Measurements from ENCODE around the gene ZNF497. TPM values are rescaled to one million over a fixed set of nuclear protein-coding genes. Genes with fewer than 3 reads are reported as not detected.
A peak's percentile ranks its signal among the peaks of the same experiment; 100 is the strongest.
"Not testable (repeated sequence)": the region's sequence is repeated elsewhere in the genome, so short reads cannot be mapped to it uniquely, and the experiment has no call there.

The ZNF497 gene
- total and polyA plus RNA-seq, 4 donors = 3.7 to 9.1 (median 5.9) TPM

DNA sequence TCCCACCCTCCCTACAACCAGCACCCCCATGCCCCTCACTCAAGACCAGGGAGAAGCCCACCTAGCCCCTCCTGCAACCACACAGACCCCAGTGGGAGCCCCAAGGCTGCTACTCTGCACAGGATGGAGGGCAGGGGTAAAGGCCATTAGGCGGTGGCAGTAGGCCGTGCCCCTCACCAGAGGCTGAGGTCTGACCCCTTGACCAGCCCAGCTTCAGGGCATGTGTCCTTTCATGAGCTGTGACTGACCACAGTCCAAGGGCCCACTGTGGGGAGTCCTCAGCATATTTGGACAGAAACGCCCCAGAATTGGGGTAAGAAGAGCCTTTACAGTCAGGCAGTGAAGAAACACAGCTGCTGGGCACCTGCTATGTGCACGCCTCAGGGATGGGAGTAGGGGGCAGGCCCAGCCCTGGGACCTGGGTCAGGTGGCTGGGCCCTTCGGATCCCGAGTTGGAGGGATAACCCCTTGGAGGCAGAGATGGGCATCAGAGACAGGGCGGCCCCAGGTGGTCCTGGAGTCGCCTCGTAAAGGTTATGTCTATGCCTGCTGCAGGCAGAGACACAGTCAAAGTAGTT lies 22.9 kb upstream of the ZNF497 start:
- Histone ChIP-seq H3K27ac (ENCODE audit: low read depth, low read length) (peak overlapping the region; percentile 99), H3K36me3 (ENCODE audit: control insufficient read depth, insufficient read depth, low read length) (peaks cover 19% of the 10 kb centered on the region), H3K4me3 (ENCODE audit: low read depth, low read length) (peak overlapping the region; percentile 88), H3K4me1 (ENCODE audit: control insufficient read depth, insufficient read depth, low read length) (peaks cover 38% of the 10 kb centered on the region), H3K27me3 (ENCODE audit: control insufficient read depth, insufficient read depth, low read length) (no peaks in the 10 kb centered on the region), H3K9me3 (ENCODE audit: control insufficient read depth, insufficient read depth, low read length) (no peaks in the 10 kb centered on the region)
- WGBS (ENCODE audit: insufficient coverage) = 85% methylated on average over 9 of the region's 9 CpGs
- no peak for DNase-seq (ENCODE audit: low read depth in 4 of 6, low spot score in 6 of 6)

DNA sequence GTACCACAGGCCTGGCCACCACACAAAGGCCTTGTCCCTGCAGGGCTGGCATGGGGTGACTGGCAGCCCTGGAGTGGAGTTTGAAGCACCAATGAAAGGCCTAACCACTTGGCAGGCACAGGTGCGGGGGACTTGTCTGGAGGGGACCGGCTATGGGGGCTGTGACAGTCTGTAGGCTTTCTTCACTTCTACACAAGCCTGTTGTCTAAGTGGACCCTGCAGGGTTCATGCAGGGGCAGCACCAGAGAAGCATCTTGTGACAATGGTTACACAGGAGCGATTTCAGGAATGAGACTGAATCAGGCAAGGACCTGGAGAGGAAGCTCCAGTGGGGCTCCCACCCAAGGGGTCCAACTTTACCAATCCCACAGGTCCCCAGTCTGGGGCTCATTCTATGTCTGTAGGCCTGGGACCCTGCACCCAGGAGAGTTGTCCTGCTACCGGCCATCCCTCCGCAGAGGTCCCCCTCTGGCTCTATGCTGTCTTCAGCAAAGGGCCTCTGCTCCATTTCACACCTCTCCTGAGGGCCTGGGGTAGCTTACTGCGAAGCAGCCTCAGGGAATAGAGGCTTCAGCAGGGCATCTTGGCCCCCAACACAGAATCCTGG lies 20.5 kb upstream of the ZNF497 start:
- no peaks in the 10 kb centered on the region for H3K27me3 ChIP-seq (ENCODE audit: control insufficient read depth, insufficient read depth, low read length)
- no peak for DNase-seq (ENCODE audit: low read depth in 4 of 6, low spot score in 6 of 6)
- no peaks in the 10 kb centered on the region for H3K9me3 ChIP-seq (ENCODE audit: control insufficient read depth, insufficient read depth, low read length)
- H3K36me3 ChIP-seq (ENCODE audit: control insufficient read depth, insufficient read depth, low read length) = peaks cover 6% of the 10 kb centered on the region
- 100% methylated on average over 4 of the region's 6 CpGs for WGBS (ENCODE audit: insufficient coverage)
- H3K4me3 ChIP-seq (ENCODE audit: low read depth, low read length) = no peak overlapping the region
- H3K4me1 ChIP-seq (ENCODE audit: control insufficient read depth, insufficient read depth, low read length) = peaks cover 51% of the 10 kb centered on the region
- H3K27ac ChIP-seq (ENCODE audit: low read depth, low read length) = no peak overlapping the region

DNA sequence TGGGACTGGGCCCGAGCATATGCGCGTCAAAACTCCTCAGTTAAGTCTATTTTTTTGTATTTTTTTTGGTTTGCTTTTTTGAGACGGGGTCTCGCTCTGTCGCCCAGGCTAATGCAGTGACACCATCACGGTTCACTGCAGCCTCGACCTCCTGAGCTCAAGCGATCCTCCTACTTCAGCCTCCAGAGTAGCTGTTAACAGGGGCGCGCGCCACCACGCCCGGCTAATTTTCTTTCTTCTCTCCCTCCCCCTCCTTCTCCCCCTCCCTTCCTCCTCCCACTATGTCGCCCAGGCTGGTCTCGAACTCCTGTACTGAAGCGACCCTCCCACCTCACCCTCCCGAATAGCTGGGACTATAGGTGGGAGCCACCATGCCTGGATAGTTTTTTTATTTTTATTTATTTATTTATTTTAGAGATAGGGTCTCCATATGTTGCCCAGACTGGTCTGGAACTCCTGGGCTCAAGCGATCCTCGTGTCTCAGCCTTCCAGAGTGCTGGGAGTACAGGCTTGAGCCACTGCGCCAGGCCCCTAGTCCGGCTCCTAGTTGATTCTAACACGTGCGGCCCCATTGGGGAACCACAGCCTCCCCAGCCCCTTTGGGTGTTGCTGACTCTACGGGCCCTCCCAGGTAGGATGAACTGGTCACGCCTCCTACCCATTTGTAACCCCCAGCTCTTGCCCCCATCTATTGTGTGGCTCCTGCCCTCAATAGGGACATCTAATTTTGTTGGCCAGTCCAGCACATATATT lies 19.1 kb upstream of the ZNF497 start:
- Histone ChIP-seq H3K27me3 (ENCODE audit: control insufficient read depth, insufficient read depth, low read length) (no peaks in the 10 kb centered on the region), H3K36me3 (ENCODE audit: control insufficient read depth, insufficient read depth, low read length) (peaks cover 4% of the 10 kb centered on the region), H3K27ac (ENCODE audit: low read depth, low read length) (peak overlapping the region; percentile 88), H3K4me1 (ENCODE audit: control insufficient read depth, insufficient read depth, low read length) (peaks cover 38% of the 10 kb centered on the region), H3K9me3 (ENCODE audit: control insufficient read depth, insufficient read depth, low read length) (no peaks in the 10 kb centered on the region), H3K4me3 (ENCODE audit: low read depth, low read length) (peak overlapping the region; percentile 64)
- 55% methylated on average over 16 of the region's 26 CpGs for WGBS (ENCODE audit: insufficient coverage)
- DNase-seq (ENCODE audit: low read depth in 4 of 6, low spot score in 6 of 6) = no peak

DNA sequence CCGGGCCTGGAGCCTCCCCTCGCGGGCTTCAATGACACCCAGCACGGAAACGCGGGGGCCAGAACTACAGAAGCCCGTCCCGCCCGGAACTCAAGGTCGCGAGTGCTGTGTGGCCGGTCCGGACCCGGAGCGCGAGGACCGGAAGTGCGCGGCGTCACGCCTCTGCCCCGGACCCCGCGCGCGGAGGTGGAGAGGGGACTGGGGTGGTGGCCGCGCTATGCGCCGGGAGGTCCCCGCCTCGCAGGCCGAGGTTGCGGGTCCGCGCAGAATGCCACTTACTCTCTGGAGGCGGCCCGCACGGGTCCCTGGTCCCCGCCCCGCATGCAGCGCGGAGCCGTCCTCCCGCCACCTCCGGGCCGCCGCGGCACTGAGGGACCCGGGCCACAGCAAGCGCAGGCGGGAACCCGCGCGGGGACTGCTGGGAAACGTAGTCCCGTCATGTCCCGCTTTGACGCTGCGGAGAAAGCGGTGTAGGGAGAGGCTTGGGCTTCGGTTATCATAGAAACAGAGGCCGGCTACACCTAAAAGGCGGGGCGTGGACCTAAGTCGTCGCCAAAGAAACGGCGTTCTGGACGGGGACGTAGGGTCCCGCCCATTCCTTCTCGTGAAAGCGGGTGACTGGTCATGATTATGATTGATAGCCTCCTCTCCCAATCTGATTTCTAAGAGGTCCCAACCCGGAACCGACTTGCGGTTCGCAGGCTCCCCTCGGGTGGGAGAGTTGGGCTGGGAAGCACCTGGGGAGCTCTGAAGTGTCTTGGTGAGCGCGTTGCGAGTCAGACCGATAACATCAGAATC lies 18.3 kb upstream of the ZNF497 start, which contains the start of gene ZNF837:
Gene ZNF837, minus strand, starts transcription at position 369 of the 798 bp plus-strand sequence. CDS start 11,698 bp downstream, outside the sequence.
- Histone ChIP-seq H3K27me3 (ENCODE audit: control insufficient read depth, insufficient read depth, low read length) (no peaks in the 10 kb centered on the region), H3K27ac (ENCODE audit: low read depth, low read length) (peak within 1 kb of the TSS; percentile 88), H3K36me3 (ENCODE audit: control insufficient read depth, insufficient read depth, low read length) (peaks cover 4% of the 10 kb centered on the region), H3K9me3 (ENCODE audit: control insufficient read depth, insufficient read depth, low read length) (no peaks in the 10 kb centered on the region), H3K4me1 (ENCODE audit: control insufficient read depth, insufficient read depth, low read length) (peaks cover 32% of the 10 kb centered on the region), H3K4me3 (ENCODE audit: low read depth, low read length) (peak within 1 kb of the TSS; percentile 64)
- under 1% methylated on average over 78 of the region's 83 CpGs for WGBS (ENCODE audit: insufficient coverage)
- DNase-seq (ENCODE audit: low read depth in 4 of 6, low spot score in 6 of 6) = peak; percentile 93 to 100 (median 98)

DNA sequence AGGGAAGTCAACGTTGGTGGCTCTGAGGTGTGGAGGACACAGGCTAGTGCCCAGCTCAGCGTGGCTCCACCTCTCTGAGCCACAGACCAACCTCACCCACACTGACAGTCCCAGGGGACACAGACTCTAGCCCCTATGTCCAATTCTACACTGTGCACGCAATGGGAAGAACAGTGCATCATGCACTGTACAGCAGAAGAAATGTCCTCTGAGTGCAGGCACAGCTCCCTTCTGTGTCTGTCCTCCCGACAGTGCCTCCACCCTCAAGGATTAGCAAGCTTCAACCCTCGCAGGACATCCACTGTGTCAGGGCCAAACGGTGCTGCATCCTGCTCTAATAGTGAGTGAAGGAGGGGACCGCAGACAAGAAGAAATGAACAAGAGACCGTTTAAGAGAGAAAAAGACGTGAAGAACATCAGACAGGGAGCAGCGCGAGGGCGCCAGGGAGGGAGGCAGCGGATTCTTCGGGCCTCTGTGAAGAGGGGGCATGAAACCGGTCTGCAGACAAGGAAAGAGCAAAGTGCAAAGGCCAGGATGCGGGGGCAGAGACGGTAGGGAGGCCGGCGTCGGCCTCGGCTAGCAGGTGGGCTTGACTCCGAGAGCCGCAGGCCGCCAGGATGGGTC lies 17.6 kb upstream of the ZNF497 start:
- no peak for DNase-seq (ENCODE audit: low read depth in 4 of 6, low spot score in 6 of 6)
- peak overlapping the region; percentile 88 for H3K27ac ChIP-seq (ENCODE audit: low read depth, low read length)
- peaks cover 4% of the 10 kb centered on the region for H3K36me3 ChIP-seq (ENCODE audit: control insufficient read depth, insufficient read depth, low read length)
- H3K4me1 ChIP-seq (ENCODE audit: control insufficient read depth, insufficient read depth, low read length) = peaks cover 25% of the 10 kb centered on the region
- peak overlapping the region; percentile 64 for H3K4me3 ChIP-seq (ENCODE audit: low read depth, low read length)
- 8% methylated on average over 24 of the region's 24 CpGs for WGBS (ENCODE audit: insufficient coverage)
- no peaks in the 10 kb centered on the region for H3K9me3 ChIP-seq (ENCODE audit: control insufficient read depth, insufficient read depth, low read length)
- no peaks in the 10 kb centered on the region for H3K27me3 ChIP-seq (ENCODE audit: control insufficient read depth, insufficient read depth, low read length)

DNA sequence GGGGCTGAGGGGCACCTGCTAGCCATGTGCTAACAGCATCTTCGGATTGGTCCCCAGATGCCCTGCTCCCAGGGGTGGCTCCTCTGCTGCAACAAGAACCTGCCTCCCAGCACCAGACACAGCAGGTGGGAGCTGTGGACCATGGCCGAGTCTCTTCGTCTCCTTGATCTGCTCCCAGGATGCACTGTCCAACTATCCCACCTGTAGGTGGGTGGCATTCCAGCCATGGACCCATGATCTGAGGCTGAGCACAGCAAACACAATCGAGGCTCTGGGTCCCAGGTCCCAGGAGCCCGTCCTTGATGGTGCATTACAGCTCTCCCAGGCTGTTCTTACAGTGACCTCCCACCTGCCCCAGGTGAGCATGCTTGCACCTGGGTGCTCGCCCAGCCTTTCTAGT lies 16.7 kb upstream of the ZNF497 start:
- Histone ChIP-seq H3K27ac (ENCODE audit: low read depth, low read length) (no peak overlapping the region), H3K36me3 (ENCODE audit: control insufficient read depth, insufficient read depth, low read length) (no peaks in the 10 kb centered on the region), H3K9me3 (ENCODE audit: control insufficient read depth, insufficient read depth, low read length) (no peaks in the 10 kb centered on the region), H3K4me1 (ENCODE audit: control insufficient read depth, insufficient read depth, low read length) (peaks cover 24% of the 10 kb centered on the region), H3K27me3 (ENCODE audit: control insufficient read depth, insufficient read depth, low read length) (no peaks in the 10 kb centered on the region), H3K4me3 (ENCODE audit: low read depth, low read length) (no peak overlapping the region)
- WGBS (ENCODE audit: insufficient coverage) = 83% methylated on average over 5 of the region's 6 CpGs
- DNase-seq (ENCODE audit: low read depth in 4 of 6, low spot score in 6 of 6) = no peak

DNA sequence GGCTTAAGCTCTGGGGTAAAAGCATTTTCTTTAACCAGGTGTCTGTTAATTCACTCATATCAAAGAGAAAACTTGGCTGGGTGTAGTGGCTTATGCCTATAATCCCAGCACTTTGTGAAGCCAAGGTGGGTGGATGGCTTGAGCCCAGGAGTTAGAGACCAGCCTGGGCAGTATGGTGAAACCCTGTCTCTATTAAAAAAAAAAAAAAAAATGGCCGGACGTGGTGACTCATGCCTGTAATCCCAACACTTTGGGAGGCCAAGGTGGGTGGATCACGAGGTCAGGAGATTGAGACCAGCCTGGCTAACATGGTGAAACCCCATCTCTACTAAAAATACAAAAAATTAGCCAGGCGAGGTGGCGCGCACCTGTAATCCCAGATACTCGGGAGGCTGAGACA lies 14.2 kb upstream of the ZNF497 start:
- H3K4me1 ChIP-seq (ENCODE audit: control insufficient read depth, insufficient read depth, low read length) = peaks cover 22% of the 10 kb centered on the region
- not testable (repeated sequence) for H3K36me3 ChIP-seq (ENCODE audit: control insufficient read depth, insufficient read depth, low read length); H3K9me3 ChIP-seq (ENCODE audit: control insufficient read depth, insufficient read depth, low read length); H3K27me3 ChIP-seq (ENCODE audit: control insufficient read depth, insufficient read depth, low read length); DNase-seq (ENCODE audit: low read depth in 4 of 6, low spot score in 6 of 6); H3K4me3 ChIP-seq (ENCODE audit: low read depth, low read length); H3K27ac ChIP-seq (ENCODE audit: low read depth, low read length)
- 92% methylated on average over 5 of the region's 7 CpGs for WGBS (ENCODE audit: insufficient coverage)

DNA sequence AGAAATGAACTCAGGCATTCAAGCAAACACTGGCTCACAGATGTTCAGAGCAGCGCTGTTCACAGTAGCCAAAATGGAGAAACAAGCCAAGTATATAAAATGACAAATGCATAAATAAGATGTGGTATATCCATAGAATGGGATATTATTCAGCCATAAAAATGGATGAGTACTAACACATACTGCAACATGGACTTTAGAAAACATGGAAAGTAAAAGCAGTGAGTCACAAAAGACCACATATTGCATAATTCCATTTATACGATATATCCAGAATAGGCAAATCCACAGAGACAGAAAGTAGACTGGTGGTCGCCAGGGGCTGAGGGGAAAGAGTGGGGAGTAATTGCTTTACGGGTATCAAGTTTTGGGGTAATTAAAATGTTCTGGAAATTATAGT lies 11.6 kb upstream of the ZNF497 start:
- no peak overlapping the region for H3K27ac ChIP-seq (ENCODE audit: low read depth, low read length)
- no CpG with 5 or more reads among the region's 4 CpGs for WGBS (ENCODE audit: insufficient coverage)

More for the DNA sequence above, 11.6 kb upstream of the ZNF497 start:
- peaks cover 2% of the 10 kb centered on the region for H3K4me1 ChIP-seq (ENCODE audit: control insufficient read depth, insufficient read depth, low read length)
- H3K36me3 ChIP-seq (ENCODE audit: control insufficient read depth, insufficient read depth, low read length) = peaks cover 5% of the 10 kb centered on the region
- H3K4me3 ChIP-seq (ENCODE audit: low read depth, low read length) = no peak overlapping the region
- no peaks in the 10 kb centered on the region for H3K9me3 ChIP-seq (ENCODE audit: control insufficient read depth, insufficient read depth, low read length)
- DNase-seq (ENCODE audit: low read depth in 4 of 6, low spot score in 6 of 6) = no peak
- H3K27me3 ChIP-seq (ENCODE audit: control insufficient read depth, insufficient read depth, low read length) = no peaks in the 10 kb centered on the region
